IPS-18a (cell line): ENCODE data around the gene GRID1.
"Not testable (repeated sequence)": the region's sequence is repeated elsewhere in the genome, so short reads cannot be mapped to it uniquely, and the experiment has no call there.

Experiments
- H3K27ac ChIP-seq: one replicate; pipeline ENCODE4 v1.5.1; 2013; ENCODE audit warnings: low read length
- H3K27me3 ChIP-seq: one replicate; pipeline ENCODE4 v1.6.1; 2013; ENCODE audit warnings: mild to moderate bottlenecking, low read length; ENCODE audit not compliant: control insufficient read depth, insufficient read depth
- H3K36me3 ChIP-seq: one replicate; pipeline ENCODE4 v1.6.1; 2013; ENCODE audit warnings: low read depth, low read length; ENCODE audit not compliant: control insufficient read depth
- H3K4me1 ChIP-seq: one replicate; pipeline ENCODE4 v1.6.1; 2013; ENCODE audit warnings: low read depth, low read length; ENCODE audit not compliant: control insufficient read depth
- H3K4me3 ChIP-seq: one replicate; pipeline ENCODE4 v1.5.1; 2013; ENCODE audit warnings: low read length
- H3K9ac ChIP-seq: one replicate; pipeline ENCODE4 v1.6.1; 2013; ENCODE audit warnings: mild to moderate bottlenecking, low read length, moderate library complexity
- H3K9me3 ChIP-seq: one replicate; pipeline ENCODE4 v1.6.1; 2013; ENCODE audit warnings: low read depth, low read length; ENCODE audit not compliant: control insufficient read depth

GRID1 gene

GRCh38 chr10:86247588-86247987 is 119.0 kb downstream of the GRID1 start:
- H3K27ac ChIP-seq, result no peak overlapping the region
- no peaks in the 10 kb centered on the region for H3K9me3 ChIP-seq
- no peaks in the 10 kb centered on the region for H3K27me3 ChIP-seq

DNA sequence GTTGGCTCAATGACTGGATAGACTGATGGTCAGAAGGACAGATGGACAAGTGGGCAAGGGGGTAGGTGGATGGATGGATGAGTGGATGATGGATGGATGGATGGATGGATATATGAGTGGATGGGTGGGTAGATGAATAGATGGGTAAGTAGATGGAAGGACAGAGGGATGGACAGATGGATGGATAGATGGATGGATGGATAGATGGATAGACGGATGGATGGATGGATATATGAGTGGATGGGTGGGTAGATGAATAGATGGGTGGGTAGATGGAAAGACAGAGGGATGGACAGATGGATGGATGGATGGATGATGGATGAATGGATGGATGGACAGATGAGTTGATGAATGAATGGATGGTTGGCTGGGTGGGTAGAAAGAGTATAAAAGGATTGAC is 119.5 kb downstream of the GRID1 start:
- no peak overlapping the region for H3K9ac ChIP-seq

More at GRCh38 chr10:86247588-86247987, 119.0 kb downstream of the GRID1 start:
- Histone ChIP-seq H3K4me1 (no peaks in the 10 kb centered on the region), H3K9ac (no peak overlapping the region), H3K4me3 (no peak overlapping the region), H3K36me3 (no peaks in the 10 kb centered on the region)

DNA sequence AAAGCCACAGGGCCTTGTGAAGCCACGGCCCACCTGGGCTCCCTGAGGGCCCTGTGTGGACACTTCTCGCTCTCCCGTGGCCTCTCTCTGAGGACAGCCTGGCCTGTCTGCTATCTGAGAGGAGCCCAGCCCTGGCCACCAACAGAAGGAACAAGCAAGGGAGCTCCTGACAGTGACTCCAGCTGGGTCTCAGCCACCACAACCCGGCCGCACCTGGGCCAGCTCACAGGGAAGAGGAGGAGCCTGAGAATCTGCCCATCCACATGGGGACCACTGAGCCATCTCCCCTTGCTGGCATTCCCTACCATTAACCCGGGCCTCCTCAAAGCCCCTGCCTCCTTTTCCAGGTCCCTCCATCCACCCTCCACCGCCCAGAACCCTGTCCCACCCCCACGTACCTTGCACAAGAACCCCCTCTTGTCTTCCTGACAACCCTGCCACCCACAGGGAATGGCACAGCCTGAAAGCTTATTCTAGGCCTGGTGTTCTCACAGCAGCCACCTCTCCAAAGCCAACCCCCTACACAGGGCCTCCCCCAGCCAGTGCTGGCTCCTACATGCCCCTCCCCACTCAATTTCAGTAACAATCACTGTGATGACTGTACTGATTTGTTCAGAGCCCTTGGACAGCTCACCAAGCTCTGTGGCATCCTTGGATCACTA is 120.2 kb downstream of the GRID1 start:
- no peaks in the 10 kb centered on the region for H3K27me3 ChIP-seq
- no peaks in the 10 kb centered on the region for H3K9me3 ChIP-seq
- no peaks in the 10 kb centered on the region for H3K36me3 ChIP-seq
- H3K9ac ChIP-seq, result no peak overlapping the region
- H3K4me3 ChIP-seq, result no peak overlapping the region
- H3K27ac ChIP-seq, result no peak overlapping the region
- H3K4me1 ChIP-seq, result no peaks in the 10 kb centered on the region

More for the DNA sequence above, 119.5 kb downstream of the GRID1 start:
- H3K4me1 ChIP-seq, result no peaks in the 10 kb centered on the region
- no peaks in the 10 kb centered on the region for H3K9me3 ChIP-seq
- no peaks in the 10 kb centered on the region for H3K36me3 ChIP-seq
- H3K27me3 ChIP-seq, result no peaks in the 10 kb centered on the region
- no peak overlapping the region for H3K27ac ChIP-seq
- H3K4me3 ChIP-seq, result no peak overlapping the region

DNA sequence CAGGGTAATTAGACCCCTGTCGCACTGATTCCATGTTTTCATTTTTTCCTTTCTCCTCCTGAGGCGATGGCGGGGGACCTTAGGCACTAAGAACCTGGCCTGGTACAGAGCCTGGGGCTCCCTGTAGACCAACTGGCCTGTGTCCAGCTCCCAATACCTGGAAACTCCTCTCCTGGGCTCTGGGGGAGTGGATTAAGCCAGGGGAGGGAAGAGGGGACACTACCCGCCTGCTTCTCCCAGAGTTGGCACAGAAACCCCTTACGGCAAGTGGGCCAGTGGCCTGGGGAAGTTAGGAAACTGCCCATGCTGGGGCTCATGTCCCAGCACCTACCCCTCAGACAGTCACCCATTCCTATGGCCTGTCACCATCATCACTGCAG is 121.6 kb downstream of the GRID1 start:
- Histone ChIP-seq H3K4me1 (no peaks in the 10 kb centered on the region), H3K9me3 (no peaks in the 10 kb centered on the region), H3K9ac (no peak overlapping the region), H3K27ac (no peak overlapping the region), H3K4me3 (no peak overlapping the region), H3K36me3 (no peaks in the 10 kb centered on the region), H3K27me3 (no peaks in the 10 kb centered on the region)

- H3K36me3 ChIP-seq, result no peaks in the 10 kb centered on the region
- no peak overlapping the region for H3K9ac ChIP-seq
- no peaks in the 10 kb centered on the region for H3K9me3 ChIP-seq
- no peak overlapping the region for H3K4me3 ChIP-seq
- no peaks in the 10 kb centered on the region for H3K27me3 ChIP-seq
- no peak overlapping the region for H3K27ac ChIP-seq
- H3K4me1 ChIP-seq, result no peaks in the 10 kb centered on the region
Observed at GRCh38 chr10:86244297-86245014, 122.1 kb downstream of the GRID1 start.

- Histone ChIP-seq H3K4me1 (no peaks in the 10 kb centered on the region), H3K4me3 (no peak overlapping the region), H3K36me3 (no peaks in the 10 kb centered on the region), H3K27ac (no peak overlapping the region), H3K9me3 (no peaks in the 10 kb centered on the region), H3K27me3 (no peaks in the 10 kb centered on the region), H3K9ac (no peak overlapping the region)
Observed at GRCh38 chr10:86243651-86244155, 122.9 kb downstream of the GRID1 start.

DNA sequence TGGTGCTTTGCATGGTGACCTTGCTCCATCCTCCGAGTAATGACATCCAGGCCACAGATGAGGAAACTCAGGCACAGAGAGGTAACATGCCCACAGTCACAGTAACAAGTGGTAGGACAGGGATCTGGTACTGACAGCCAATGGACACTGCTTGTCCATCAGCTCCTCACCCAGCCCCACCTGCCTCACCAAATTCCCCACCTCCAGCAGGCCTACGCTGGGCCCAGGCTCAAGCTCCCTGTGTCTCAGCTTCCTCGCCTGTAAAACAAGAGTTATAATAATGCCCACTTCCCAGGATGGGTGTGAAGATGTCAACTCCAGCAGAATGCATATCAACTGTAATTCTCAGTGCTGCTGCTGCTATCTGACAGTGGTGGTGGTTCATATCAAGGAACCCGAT is 123.8 kb downstream of the GRID1 start:
- H3K27me3 ChIP-seq, result no peaks in the 10 kb centered on the region
- H3K9ac ChIP-seq, result no peak overlapping the region
- H3K4me1 ChIP-seq, result no peaks in the 10 kb centered on the region
- H3K9me3 ChIP-seq, result peaks cover 5% of the 10 kb centered on the region
- H3K27ac ChIP-seq, result no peak overlapping the region
- no peaks in the 10 kb centered on the region for H3K36me3 ChIP-seq
- no peak overlapping the region for H3K4me3 ChIP-seq

- not testable (repeated sequence) for H3K4me3 ChIP-seq, H3K36me3 ChIP-seq, H3K27ac ChIP-seq, H3K9ac ChIP-seq, H3K27me3 ChIP-seq, H3K9me3 ChIP-seq
- peaks cover 23% of the 10 kb centered on the region for H3K4me1 ChIP-seq
Observed at GRCh38 chr10:86238089-86238488, 128.5 kb downstream of the GRID1 start.

DNA sequence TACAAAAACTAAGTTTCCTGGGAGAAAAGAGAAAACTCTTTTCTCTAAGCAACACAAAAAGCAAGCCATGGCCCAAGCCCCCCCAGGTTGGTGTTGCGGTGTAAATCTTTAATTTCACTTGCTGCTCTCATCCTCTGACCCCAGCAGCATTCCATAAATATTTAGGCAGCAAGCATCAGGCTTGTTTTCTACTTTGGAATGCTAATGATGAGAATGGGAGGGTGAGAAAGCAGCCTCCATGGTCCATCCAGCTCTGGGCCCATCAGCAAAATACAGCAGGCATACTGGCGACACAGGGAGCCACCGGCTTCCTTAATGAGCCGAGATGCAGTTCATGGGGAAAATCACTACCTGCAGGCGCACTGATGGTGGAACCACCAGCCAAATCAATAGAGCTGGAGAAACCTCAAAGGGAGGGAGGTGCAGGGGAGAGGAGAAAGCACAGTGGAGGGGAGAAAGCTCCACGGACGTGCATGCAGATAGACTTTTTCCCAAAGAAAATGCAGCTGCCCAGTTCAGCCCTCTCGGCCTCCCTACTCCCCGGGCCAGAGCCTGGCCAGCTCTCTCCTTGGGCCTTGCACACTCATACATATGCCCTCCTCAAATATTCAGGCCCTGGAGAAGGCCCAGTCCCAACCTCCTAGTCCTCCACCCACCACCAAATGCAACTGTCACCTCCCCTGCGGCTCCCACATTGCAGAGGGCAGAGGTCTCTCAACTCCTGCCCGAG is 131.9 kb downstream of the GRID1 start:
- peaks cover 6% of the 10 kb centered on the region for H3K9me3 ChIP-seq
- H3K4me3 ChIP-seq, result no peak overlapping the region
- H3K27me3 ChIP-seq, result no peaks in the 10 kb centered on the region
- H3K36me3 ChIP-seq, result no peaks in the 10 kb centered on the region
- peaks cover 33% of the 10 kb centered on the region for H3K4me1 ChIP-seq
- no peak overlapping the region for H3K27ac ChIP-seq
- no peak overlapping the region for H3K9ac ChIP-seq

GRCh38 chr10:86234107-86234506 is 132.5 kb downstream of the GRID1 start:
- peaks cover 6% of the 10 kb centered on the region for H3K9me3 ChIP-seq
- no peaks in the 10 kb centered on the region for H3K27me3 ChIP-seq
- peaks cover 33% of the 10 kb centered on the region for H3K4me1 ChIP-seq
- no peak overlapping the region for H3K27ac ChIP-seq
- H3K4me3 ChIP-seq, result no peak overlapping the region
- H3K9ac ChIP-seq, result no peak overlapping the region
- H3K36me3 ChIP-seq, result no peaks in the 10 kb centered on the region

GRCh38 chr10:86233131-86233530 is 133.5 kb downstream of the GRID1 start:
- no peaks in the 10 kb centered on the region for H3K36me3 ChIP-seq
- H3K4me1 ChIP-seq, result peaks cover 33% of the 10 kb centered on the region
- peaks cover 4% of the 10 kb centered on the region for H3K9me3 ChIP-seq
- no peak overlapping the region for H3K9ac ChIP-seq
- no peaks in the 10 kb centered on the region for H3K27me3 ChIP-seq
- no peak overlapping the region for H3K27ac ChIP-seq
- H3K4me3 ChIP-seq, result peak overlapping the region; percentile 16
